IMR-90 (cell line): ENCODE measurements around the gene CDH13. TPM values are rescaled to one million over a fixed set of nuclear protein-coding genes. Genes with fewer than 3 reads are reported as not detected.

Experiments
- ATAC-seq: fragments of 200-7000 bp; cut with Tn5 transposase; 2 replicates; pipeline ENCODE4 v1.9.1; 2020; ENCODE audit warnings: low read depth, mild to moderate bottlenecking, moderate library complexity
- BruUV-seq: library from RNA; stranded (reverse); fragments of 400-500 nt; replicated peaks from 2 replicates; lab custom pipeline; 2021; lab: Mats Ljungman, UMichigan
- CTCF ChIA-PET: fragments of 300-600 bp; formaldehyde crosslinking; extraction: SDS; loops from one replicate; lab custom pipeline; 2021; ENCODE audit warnings: antibody characterized with exemption; lab: Yijun Ruan, JAX
- POLR2A ChIA-PET: fragments of 300-600 bp; sonication (Branson Sonifier 250); formaldehyde crosslinking; loops from one replicate; lab custom pipeline; 2022; ENCODE audit warnings: antibody characterized with exemption; ENCODE audit not compliant: unreplicated experiment; lab: Charles Lee
- DNase-seq: peaks from one replicate; pipeline ENCODE4 v3.0.0; 2013
- H2AFZ ChIP-seq: replicated peaks from 2 replicates; pipeline ENCODE3; 2013; ENCODE audit warnings: low read length, mild to moderate bottlenecking; ENCODE audit not compliant: poor library complexity
- H2AK5ac ChIP-seq: 2 replicates; pipeline ENCODE4 v1.6.1; 2013; ENCODE audit warnings: low read depth, low read length, inconsistent platforms
- H2AK9ac ChIP-seq: replicated peaks from 2 replicates; pipeline ENCODE3; 2013; ENCODE audit warnings: mild to moderate bottlenecking, low read depth, low read length, moderate library complexity; ENCODE audit not compliant: poor library complexity
- H2BK120ac ChIP-seq: 2 replicates; pipeline ENCODE4 v1.6.1; 2013; ENCODE audit warnings: low read depth, low read length, inconsistent platforms
- H2BK15ac ChIP-seq: 3 replicates; pipeline ENCODE4 v1.6.1; 2013; ENCODE audit warnings: low read depth, low read length, inconsistent platforms
- H2BK20ac ChIP-seq: 2 replicates; pipeline ENCODE4 v1.6.1; 2013; ENCODE audit warnings: low read depth, mild to moderate bottlenecking, inconsistent platforms, low read length, moderate library complexity
- H2BK5ac ChIP-seq: 2 replicates; pipeline ENCODE4 v1.6.1; 2013; ENCODE audit warnings: mild to moderate bottlenecking, low read depth, low read length, inconsistent platforms; ENCODE audit not compliant: poor library complexity, severe bottlenecking
- H3K14ac ChIP-seq: replicated peaks from 2 replicates; pipeline ENCODE4 v1.6.1; 2013; ENCODE audit warnings: low read depth, low read length, inconsistent platforms
- H3K18ac ChIP-seq: 2 replicates; pipeline ENCODE4 v1.6.1; 2013; ENCODE audit warnings: low read depth, low read length, control low read depth
- H3K23ac ChIP-seq: 2 replicates; pipeline ENCODE4 v1.6.1; 2013; ENCODE audit warnings: low read depth, low read length, inconsistent platforms
- H3K27ac ChIP-seq: 2 replicates; pipeline ENCODE4 v1.5.1; 2013; ENCODE audit warnings: mild to moderate bottlenecking, control low read depth, low read length; ENCODE audit not compliant: insufficient read depth
- H3K27me3 ChIP-seq: 2 replicates; pipeline ENCODE4 v1.6.1; 2013; ENCODE audit warnings: low read length; ENCODE audit not compliant: control insufficient read depth, insufficient read depth
- H3K36me3 ChIP-seq: 2 replicates; pipeline ENCODE4 v1.6.1; 2013; ENCODE audit warnings: low read length, mixed read lengths; ENCODE audit not compliant: control insufficient read depth, insufficient read depth
- H3K4ac ChIP-seq: 2 replicates; pipeline ENCODE4 v1.6.1; 2013; ENCODE audit warnings: low read depth, low read length, inconsistent platforms
- H3K4me1 ChIP-seq: 2 replicates; pipeline ENCODE4 v1.6.1; 2013; ENCODE audit warnings: low read length, mixed read lengths; ENCODE audit not compliant: control insufficient read depth, insufficient read depth
- H3K4me2 ChIP-seq: 2 replicates; pipeline ENCODE4 v1.6.1; 2013; ENCODE audit warnings: low read depth, mild to moderate bottlenecking, control low read depth, low read length, moderate library complexity
- H3K4me3 ChIP-seq: 2 replicates; pipeline ENCODE4 v1.5.1; 2013; ENCODE audit warnings: low read depth, mild to moderate bottlenecking, control low read depth, low read length, moderate library complexity; ENCODE audit not compliant: insufficient read depth
- H3K56ac ChIP-seq: 2 replicates; pipeline ENCODE4 v1.6.1; 2013; ENCODE audit warnings: low read length, inconsistent platforms; ENCODE audit not compliant: insufficient read depth; ENCODE audit errors: extremely low read depth
- H3K79me1 ChIP-seq, 2 experiments: 2 replicates each; pipeline ENCODE4 v1.6.1; 2013; ENCODE audit warnings: low read length in 2 of 2, inconsistent platforms in 1 of 2, low read depth in 1 of 2
- H3K9ac ChIP-seq: 2 replicates; pipeline ENCODE4 v1.6.1; 2013; ENCODE audit warnings: low read depth, low read length, control low read depth
- H3K9me1 ChIP-seq: 2 replicates; pipeline ENCODE4 v1.6.1; 2013; ENCODE audit warnings: low read length, inconsistent platforms; ENCODE audit not compliant: insufficient read depth
- H3K9me3 ChIP-seq: 2 replicates; pipeline ENCODE4 v1.6.1; 2013; ENCODE audit warnings: low read length; ENCODE audit not compliant: control insufficient read depth, insufficient read depth
- H4K20me1 ChIP-seq: 2 replicates; pipeline ENCODE4 v1.6.1; 2013; ENCODE audit warnings: low read length, inconsistent platforms; ENCODE audit not compliant: insufficient read depth
- H4K5ac ChIP-seq: 2 replicates; pipeline ENCODE4 v1.6.1; 2013; ENCODE audit warnings: mild to moderate bottlenecking, low read depth, low read length, control low read depth
- H4K8ac ChIP-seq, 2 experiments: 2 replicates each; pipeline ENCODE4 v1.6.1; 2013; ENCODE audit warnings: low read depth in 2 of 2, low read length in 2 of 2, control low read depth in 1 of 2, inconsistent platforms in 1 of 2
- H4K91ac ChIP-seq: 2 replicates; pipeline ENCODE4 v1.6.1; 2013; ENCODE audit warnings: low read depth, low read length, inconsistent platforms; ENCODE audit not compliant: insufficient read depth
- BHLHE40 ChIP-seq: fragments of 150-350 bp; IDR thresholded peaks from 2 replicates; pipeline ENCODE4 v1.6.1; 2016; ENCODE audit warnings: mild to moderate bottlenecking, low read depth, low read length
- CEBPB ChIP-seq: IDR thresholded peaks from 2 replicates; pipeline ENCODE4 v1.6.1; 2012; ENCODE audit warnings: low read depth, low read length, improper control_type of control experiment
- CHD1 ChIP-seq: IDR thresholded peaks from 2 replicates; pipeline ENCODE4 v1.6.1; 2012; ENCODE audit warnings: low read depth, low read length, improper control_type of control experiment
- FOS ChIP-seq: fragments of 150-350 bp; IDR thresholded peaks from 2 replicates; pipeline ENCODE4 v1.6.1; 2016; ENCODE audit warnings: low read depth, low read length
- MAFK ChIP-seq: IDR thresholded peaks from 2 replicates; pipeline ENCODE4 v1.6.1; 2012; ENCODE audit warnings: low read depth, low read length, improper control_type of control experiment
- MAZ ChIP-seq: IDR thresholded peaks from 2 replicates; pipeline ENCODE4 v1.6.1; 2012; ENCODE audit warnings: low read depth, mild to moderate bottlenecking, low read length, improper control_type of control experiment, moderate library complexity, borderline replicate concordance
- MXI1 ChIP-seq: IDR thresholded peaks from 2 replicates; pipeline ENCODE4 v1.6.1; 2012; ENCODE audit warnings: low read depth, mild to moderate bottlenecking, low read length, moderate library complexity, borderline replicate concordance
- NFE2L2 ChIP-seq: fragments of 150-350 bp; IDR thresholded peaks from 2 replicates; pipeline ENCODE4 v1.6.1; 2016; ENCODE audit warnings: low read depth, mild to moderate bottlenecking, low read length
- POLR2A ChIP-seq: IDR thresholded peaks from 2 replicates; pipeline ENCODE4 v1.6.1; 2012; ENCODE audit warnings: mild to moderate bottlenecking, low read depth, low read length
- RAD21 ChIP-seq: IDR thresholded peaks from 2 replicates; pipeline ENCODE4 v1.6.1; 2012; ENCODE audit warnings: low read length, improper control_type of control experiment
- RCOR1 ChIP-seq: IDR thresholded peaks from 2 replicates; pipeline ENCODE4 v1.6.1; 2012; ENCODE audit warnings: mild to moderate bottlenecking, low read length, improper control_type of control experiment; ENCODE audit not compliant: insufficient replicate concordance
- RFX5 ChIP-seq: IDR thresholded peaks from 2 replicates; pipeline ENCODE4 v1.8.0; 2012; ENCODE audit warnings: low read depth, mild to moderate bottlenecking, low read length, moderate library complexity
- SMC3 ChIP-seq: fragments of 150-350 bp; IDR thresholded peaks from 2 replicates; pipeline ENCODE4 v1.6.1; 2016; ENCODE audit warnings: low read depth, mild to moderate bottlenecking, antibody characterized with exemption, low read length, moderate library complexity
- WGBS, 2 experiments: methylation state at CpG; one replicate each; pipeline versions ENCODE4 v1.1.5 to v1.1.7; 2013; ENCODE audit warnings: missing lambda C conversion rate in 2 of 2; ENCODE audit not compliant: insufficient read length in 1 of 2; ENCODE audit errors: extremely low coverage in 2 of 2; 5-methylcytosine and 5-hydroxymethylcytosine counted together
- dilution Hi-C: fragments of 300-500 bp; cut with HindIII; formaldehyde crosslinking; loops from one replicate; pipeline ENCODE4 v1.14.3; 2018; ENCODE audit warnings: low sequenced_read_pairs; ENCODE audit not compliant: unreplicated experiment
- in situ Hi-C: fragments of 300-500 bp; cut with MboI; formaldehyde crosslinking; loops from 3 replicates; pipeline ENCODE4 v1.14.3; 2019; ENCODE audit warnings: low sequenced_read_pairs, inconsistent platforms, mixed read lengths
- intact Hi-C: fragments of 100-400 bp; cut with micrococcal nuclease; formaldehyde crosslinking; loops from 2 replicates; pipeline ENCODE4 v1.10.0; 2022
- polyA plus RNA-seq, 3 experiments: library from polyadenylated mRNA; depleted of rRNA; stranded (reverse); fragments of >200 nt; gene quantifications; 2 replicates each; pipeline ENCODE4 v1.2.3, GENCODE V29; 2012; ENCODE audit warnings: low replicate concordance in 1 of 3
- total RNA-seq: library from RNA; depleted of rRNA; stranded (reverse); fragments of >200 nt; gene quantifications from 2 replicates; pipeline ENCODE4 v1.2.3, GENCODE V29; 2012
- TF ChIP-seq, protein P1 (sequence below): fragments of 150-350 bp; IDR thresholded peaks from 2 replicates; pipeline ENCODE4 v1.6.1; 2017; ENCODE audit warnings: mild to moderate bottlenecking, antibody characterized with exemption, low read length, low read depth
- TF ChIP-seq, protein P2 (sequence below): conservative IDR thresholded peaks from 2 replicates; pipeline ENCODE4 v1.5.1; 2012; ENCODE audit warnings: mild to moderate bottlenecking, low read depth, low read length, improper control_type of control experiment
- TF ChIP-seq, protein P3 (sequence below): fragments of 150-350 bp; IDR thresholded peaks from 2 replicates; pipeline ENCODE4 v1.6.1; 2016; ENCODE audit warnings: low read depth, mild to moderate bottlenecking, low read length, moderate library complexity, borderline replicate concordance

CDH13 gene
- total and polyA plus RNA-seq, 2 of the 4 experiments (the other 2 are of a cell fraction), result 61.6 to 74.7 TPM

DNA sequence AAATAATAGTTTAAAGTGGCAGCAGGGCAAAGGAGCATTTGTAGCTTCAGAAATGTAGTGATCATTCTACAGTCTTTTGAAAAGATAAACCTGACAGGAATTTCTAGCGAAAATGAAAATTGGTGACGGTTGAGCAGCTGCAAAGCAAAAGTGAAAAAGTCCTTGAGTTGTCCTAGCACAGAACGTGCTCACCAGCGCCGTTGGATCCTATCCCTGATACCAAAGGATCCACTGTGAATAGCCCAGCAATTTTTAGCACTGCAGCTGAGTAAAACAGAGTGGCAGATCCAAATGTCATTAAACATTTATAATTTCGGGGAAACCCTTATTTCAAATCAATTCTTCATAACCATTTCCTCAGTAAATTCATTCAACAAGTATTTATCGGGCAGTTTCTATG, 727.2 kb downstream of the CDH13 start:
- no peaks in the 10 kb centered on the region for H3K27me3 ChIP-seq
- H3K36me3 ChIP-seq, result no peaks in the 10 kb centered on the region
- no peak overlapping the region for H2AK5ac ChIP-seq
- no peak overlapping the region for H3K14ac ChIP-seq
- no peak overlapping the region for H3K4ac ChIP-seq
- no peak overlapping the region for H3K56ac ChIP-seq
- H4K20me1 ChIP-seq, result no peaks in the 10 kb centered on the region
- no peak overlapping the region for H4K8ac ChIP-seq
- no peak overlapping the region for H3K23ac ChIP-seq
- H3K27ac ChIP-seq, result no peak overlapping the region
- DNase-seq (no peak), ATAC-seq (no peak)
- dilution Hi-C loops, result no loop called here
- H3K4me2 ChIP-seq, result no peak overlapping the region
- 93% methylated on average over 5 of the region's 7 CpGs; no CpG with 5 or more reads in 1 of the 2 experiments for WGBS, 2 experiments
- no peak overlapping the region for H4K91ac ChIP-seq
- H3K4me3 ChIP-seq, result no peak overlapping the region
- POLR2A ChIA-PET, result no interaction called here
- no peak overlapping the region for H2AK9ac ChIP-seq
- CTCF ChIA-PET, result no interaction called here
- intact Hi-C loops, result loop anchor here (10.0 kb wide), 2 partner anchors 219 to 729 kb away; partner anchors contain the start of gene CDH13
- no peak overlapping the region for H2BK5ac ChIP-seq
- H3K79me1 ChIP-seq, result no peaks in the 10 kb centered on the region
- no peaks in the 10 kb centered on the region for H3K9me3 ChIP-seq
- no TSS peak for BruUV-seq
- H3K4me1 ChIP-seq, result no peaks in the 10 kb centered on the region
- H2BK120ac ChIP-seq, result no peak overlapping the region
- H2BK20ac ChIP-seq, result no peak overlapping the region
- H3K9ac ChIP-seq, result no peak overlapping the region
- no peak overlapping the region for H2BK15ac ChIP-seq
- H3K18ac ChIP-seq, result no peak overlapping the region
- no peak overlapping the region for H4K5ac ChIP-seq
- H3K9me1 ChIP-seq, result 0 out of 2 replicates have a peak, but pooled peaks cover 4% of the 10 kb centered on the region
- no peak overlapping the region for H2AFZ ChIP-seq
- TF ChIP-seq, protein P1, sequence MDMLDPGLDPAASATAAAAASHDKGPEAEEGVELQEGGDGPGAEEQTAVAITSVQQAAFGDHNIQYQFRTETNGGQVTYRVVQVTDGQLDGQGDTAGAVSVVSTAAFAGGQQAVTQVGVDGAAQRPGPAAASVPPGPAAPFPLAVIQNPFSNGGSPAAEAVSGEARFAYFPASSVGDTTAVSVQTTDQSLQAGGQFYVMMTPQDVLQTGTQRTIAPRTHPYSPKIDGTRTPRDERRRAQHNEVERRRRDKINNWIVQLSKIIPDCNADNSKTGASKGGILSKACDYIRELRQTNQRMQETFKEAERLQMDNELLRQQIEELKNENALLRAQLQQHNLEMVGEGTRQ, result no peak
- TF ChIP-seq MAZ, result no peak
- TF ChIP-seq BHLHE40, result no peak
- no peak for TF ChIP-seq RAD21
- no peak for TF ChIP-seq SMC3
- TF ChIP-seq, protein P2, sequence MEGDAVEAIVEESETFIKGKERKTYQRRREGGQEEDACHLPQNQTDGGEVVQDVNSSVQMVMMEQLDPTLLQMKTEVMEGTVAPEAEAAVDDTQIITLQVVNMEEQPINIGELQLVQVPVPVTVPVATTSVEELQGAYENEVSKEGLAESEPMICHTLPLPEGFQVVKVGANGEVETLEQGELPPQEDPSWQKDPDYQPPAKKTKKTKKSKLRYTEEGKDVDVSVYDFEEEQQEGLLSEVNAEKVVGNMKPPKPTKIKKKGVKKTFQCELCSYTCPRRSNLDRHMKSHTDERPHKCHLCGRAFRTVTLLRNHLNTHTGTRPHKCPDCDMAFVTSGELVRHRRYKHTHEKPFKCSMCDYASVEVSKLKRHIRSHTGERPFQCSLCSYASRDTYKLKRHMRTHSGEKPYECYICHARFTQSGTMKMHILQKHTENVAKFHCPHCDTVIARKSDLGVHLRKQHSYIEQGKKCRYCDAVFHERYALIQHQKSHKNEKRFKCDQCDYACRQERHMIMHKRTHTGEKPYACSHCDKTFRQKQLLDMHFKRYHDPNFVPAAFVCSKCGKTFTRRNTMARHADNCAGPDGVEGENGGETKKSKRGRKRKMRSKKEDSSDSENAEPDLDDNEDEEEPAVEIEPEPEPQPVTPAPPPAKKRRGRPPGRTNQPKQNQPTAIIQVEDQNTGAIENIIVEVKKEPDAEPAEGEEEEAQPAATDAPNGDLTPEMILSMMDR, result no peak
- TF ChIP-seq CHD1, result no peak
- no peak for TF ChIP-seq RCOR1
- no peak for TF ChIP-seq RFX5
- TF ChIP-seq CEBPB, result no peak
- TF ChIP-seq, protein P3, sequence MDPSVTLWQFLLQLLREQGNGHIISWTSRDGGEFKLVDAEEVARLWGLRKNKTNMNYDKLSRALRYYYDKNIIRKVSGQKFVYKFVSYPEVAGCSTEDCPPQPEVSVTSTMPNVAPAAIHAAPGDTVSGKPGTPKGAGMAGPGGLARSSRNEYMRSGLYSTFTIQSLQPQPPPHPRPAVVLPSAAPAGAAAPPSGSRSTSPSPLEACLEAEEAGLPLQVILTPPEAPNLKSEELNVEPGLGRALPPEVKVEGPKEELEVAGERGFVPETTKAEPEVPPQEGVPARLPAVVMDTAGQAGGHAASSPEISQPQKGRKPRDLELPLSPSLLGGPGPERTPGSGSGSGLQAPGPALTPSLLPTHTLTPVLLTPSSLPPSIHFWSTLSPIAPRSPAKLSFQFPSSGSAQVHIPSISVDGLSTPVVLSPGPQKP, result no peak
- no peak for TF ChIP-seq FOS
- TF ChIP-seq NFE2L2, result no peak
- TF ChIP-seq MXI1, result no peak
- TF ChIP-seq POLR2A, result no peak
- TF ChIP-seq MAFK, result no peak
- in situ Hi-C loops, result no loop called here
